ENCODE measurements around the gene MYO1B. TPM values are rescaled to one million over a fixed set of nuclear protein-coding genes. Genes with fewer than 3 reads are reported as not detected.

The MYO1B gene
- total RNA-seq, 1 donor from 2014 or later = 2.5 TPM

DNA sequence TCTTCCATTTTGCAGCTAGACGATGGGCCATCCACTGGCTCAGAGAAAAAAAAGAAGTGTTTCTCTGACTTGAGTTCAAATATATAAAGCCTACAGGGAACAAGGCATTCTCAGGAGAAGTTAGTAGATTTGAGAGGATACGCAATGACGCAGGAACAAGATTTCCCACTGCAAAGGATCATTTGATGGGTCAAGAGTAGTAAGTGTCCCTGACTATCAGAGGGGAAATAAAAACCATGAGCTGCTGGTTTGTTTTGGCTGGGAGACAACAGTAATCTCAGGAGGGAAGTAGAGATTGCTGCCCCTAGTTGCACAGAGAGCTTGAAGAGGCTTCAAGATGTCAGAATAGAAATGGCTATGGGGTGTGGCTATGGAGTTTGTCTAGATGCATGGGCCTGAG is 22.3 kb upstream of the MYO1B start:
- TF ChIP-seq, protein P1, sequence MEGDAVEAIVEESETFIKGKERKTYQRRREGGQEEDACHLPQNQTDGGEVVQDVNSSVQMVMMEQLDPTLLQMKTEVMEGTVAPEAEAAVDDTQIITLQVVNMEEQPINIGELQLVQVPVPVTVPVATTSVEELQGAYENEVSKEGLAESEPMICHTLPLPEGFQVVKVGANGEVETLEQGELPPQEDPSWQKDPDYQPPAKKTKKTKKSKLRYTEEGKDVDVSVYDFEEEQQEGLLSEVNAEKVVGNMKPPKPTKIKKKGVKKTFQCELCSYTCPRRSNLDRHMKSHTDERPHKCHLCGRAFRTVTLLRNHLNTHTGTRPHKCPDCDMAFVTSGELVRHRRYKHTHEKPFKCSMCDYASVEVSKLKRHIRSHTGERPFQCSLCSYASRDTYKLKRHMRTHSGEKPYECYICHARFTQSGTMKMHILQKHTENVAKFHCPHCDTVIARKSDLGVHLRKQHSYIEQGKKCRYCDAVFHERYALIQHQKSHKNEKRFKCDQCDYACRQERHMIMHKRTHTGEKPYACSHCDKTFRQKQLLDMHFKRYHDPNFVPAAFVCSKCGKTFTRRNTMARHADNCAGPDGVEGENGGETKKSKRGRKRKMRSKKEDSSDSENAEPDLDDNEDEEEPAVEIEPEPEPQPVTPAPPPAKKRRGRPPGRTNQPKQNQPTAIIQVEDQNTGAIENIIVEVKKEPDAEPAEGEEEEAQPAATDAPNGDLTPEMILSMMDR (IDR thresholded peaks at IDR 0.05) = no peak
- H3K9me3 Mint-ChIP-seq = peaks cover 5% of the 10 kb centered on the region
- H3K4me1 Mint-ChIP-seq = peaks cover 10% of the 10 kb centered on the region
- POLR2A ChIA-PET = no interaction called here
- H3K27me3 Mint-ChIP-seq = no peaks in the 10 kb centered on the region
- no peak overlapping the region for H3K4me3 Mint-ChIP-seq
- H3K27ac Mint-ChIP-seq = no peak overlapping the region
- CTCF ChIA-PET = no interaction called here
- no peaks in the 10 kb centered on the region for H3K36me3 Mint-ChIP-seq (ENCODE audit: low read depth)
- intact Hi-C loops (cut with micrococcal nuclease) = no loop called here
- ATAC-seq (ENCODE audit: low read depth) = no peak
- no peak for DNase-seq

DNA sequence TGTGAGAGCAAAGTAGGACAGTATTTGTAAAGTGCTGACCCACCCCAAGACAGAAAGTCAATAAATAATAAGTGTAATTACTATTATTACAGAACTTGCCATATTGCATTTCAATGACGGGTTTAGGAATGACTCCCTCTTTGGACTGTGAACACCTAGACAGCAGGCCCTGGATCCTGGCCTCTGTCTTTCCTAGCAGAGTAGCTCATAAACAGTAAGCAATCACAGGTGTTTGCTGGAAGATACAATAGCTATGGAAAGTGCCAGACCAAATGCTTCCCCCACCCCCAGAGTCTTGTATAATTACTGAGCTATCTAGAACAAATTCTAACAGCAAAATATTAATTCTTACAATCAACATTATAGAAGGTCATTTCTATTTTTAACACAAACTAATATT is 20.1 kb upstream of the MYO1B start:
- Mint-ChIP-seq H3K27ac (no peak overlapping the region), H3K36me3 (ENCODE audit: low read depth) (no peaks in the 10 kb centered on the region), H3K4me1 (peaks cover 10% of the 10 kb centered on the region), H3K9me3 (peaks cover 5% of the 10 kb centered on the region), H3K4me3 (no peak overlapping the region), H3K27me3 (no peaks in the 10 kb centered on the region)
- TF ChIP-seq, protein P1 (IDR thresholded peaks at IDR 0.05) = no peak
- ATAC-seq (ENCODE audit: low read depth) (no peak), DNase-seq (no peak)
- intact Hi-C loops (cut with micrococcal nuclease) = no loop called here
- POLR2A ChIA-PET = no interaction called here
- CTCF ChIA-PET = interaction anchor here (1.1 kb wide), 1 partner anchor 173 kb away, joined by 3 read pairs; no protein-coding TSS in a partner anchor

DNA sequence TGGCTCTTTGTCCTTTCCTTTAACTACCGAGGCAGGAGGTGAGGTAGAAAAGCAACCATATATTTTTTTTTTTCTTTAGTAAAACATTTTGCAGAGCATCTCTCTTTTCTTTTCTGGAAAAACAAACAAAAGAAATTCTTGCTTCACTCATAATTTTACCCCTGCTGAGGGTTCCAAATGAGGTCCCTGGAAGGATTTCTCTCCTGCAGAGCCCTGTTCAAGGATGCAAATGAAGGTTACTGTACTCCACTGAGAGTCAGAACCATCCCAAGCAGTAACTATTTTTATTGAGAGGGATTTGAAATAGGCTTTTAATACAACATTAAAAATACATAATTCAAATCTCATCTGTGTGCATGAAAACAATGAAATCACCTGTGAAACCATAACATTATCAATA is 19.5 kb upstream of the MYO1B start:
- ChIA-PET CTCF (no interaction called here), POLR2A (no interaction called here)
- H3K27me3 Mint-ChIP-seq = no peaks in the 10 kb centered on the region
- H3K4me3 Mint-ChIP-seq = no peak overlapping the region
- DNase-seq = no peak
- H3K36me3 Mint-ChIP-seq (ENCODE audit: low read depth) = no peaks in the 10 kb centered on the region
- TF ChIP-seq, protein P1 (IDR thresholded peaks at IDR 0.05) = no peak
- no peak for ATAC-seq (ENCODE audit: low read depth)
- no peak overlapping the region for H3K27ac Mint-ChIP-seq
- peaks cover 5% of the 10 kb centered on the region for H3K9me3 Mint-ChIP-seq
- peaks cover 6% of the 10 kb centered on the region for H3K4me1 Mint-ChIP-seq
- intact Hi-C loops (cut with micrococcal nuclease) = no loop called here

DNA sequence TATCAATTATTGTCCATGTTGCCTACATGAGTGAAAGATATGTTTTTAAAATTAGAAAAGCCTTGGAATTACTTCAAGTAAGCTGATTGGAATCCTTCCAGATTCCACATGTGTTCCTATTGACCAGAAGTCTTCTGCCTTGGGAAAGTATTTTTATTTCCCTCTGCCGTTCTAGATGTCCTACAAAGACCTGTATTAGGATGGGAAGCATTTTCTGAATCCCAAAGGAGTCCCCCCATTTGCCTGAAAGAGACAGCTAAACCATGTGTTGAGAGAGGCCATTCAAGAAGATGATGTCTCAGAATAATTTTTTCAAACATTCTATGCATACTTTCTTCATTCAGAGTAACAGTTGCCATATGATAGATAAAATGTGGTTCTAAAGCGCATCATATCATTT is 19.0 kb upstream of the MYO1B start:
- TF ChIP-seq, protein P1 (IDR thresholded peaks at IDR 0.05) = no peak
- Mint-ChIP-seq H3K4me1 (peaks cover 3% of the 10 kb centered on the region), H3K36me3 (ENCODE audit: low read depth) (no peaks in the 10 kb centered on the region), H3K4me3 (no peak overlapping the region), H3K9me3 (peaks cover 5% of the 10 kb centered on the region), H3K27me3 (no peaks in the 10 kb centered on the region), H3K27ac (no peak overlapping the region)
- no peak for ATAC-seq (ENCODE audit: low read depth)
- CTCF ChIA-PET = no interaction called here
- no peak for DNase-seq
- intact Hi-C loops (cut with micrococcal nuclease) = no loop called here
- POLR2A ChIA-PET = no interaction called here

DNA sequence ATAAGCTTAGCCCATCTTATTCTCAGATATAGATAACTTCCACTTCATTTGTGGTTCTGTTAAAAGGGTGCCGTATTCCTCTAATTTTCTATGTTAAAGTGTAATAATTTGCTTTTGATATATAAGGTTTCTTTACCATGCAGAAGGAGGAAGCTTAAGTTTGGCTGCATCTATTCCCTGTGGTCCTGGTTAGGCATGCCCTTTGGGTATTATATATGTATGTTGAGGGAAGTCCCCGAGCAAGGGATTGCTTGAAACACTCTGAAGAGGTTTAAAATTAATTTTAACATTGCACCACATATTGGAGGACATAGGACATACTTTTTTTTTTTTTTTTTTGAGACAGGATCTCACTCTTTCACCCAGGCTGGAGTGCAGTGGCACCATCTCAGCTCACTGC is 16.9 kb upstream of the MYO1B start:
- ATAC-seq (ENCODE audit: low read depth) (no peak), DNase-seq (no peak)
- CTCF ChIA-PET = interaction anchor here (1.7 kb wide), 1 partner anchor 75 kb away, joined by 3 read pairs; no protein-coding TSS in a partner anchor
- Mint-ChIP-seq H3K4me3 (no peak overlapping the region), H3K4me1 (no peaks in the 10 kb centered on the region), H3K36me3 (ENCODE audit: low read depth) (no peaks in the 10 kb centered on the region), H3K27me3 (no peaks in the 10 kb centered on the region), H3K27ac (no peak overlapping the region), H3K9me3 (no peaks in the 10 kb centered on the region)
- TF ChIP-seq, protein P1 (IDR thresholded peaks at IDR 0.05) = no peak
- intact Hi-C loops (cut with micrococcal nuclease) = no loop called here
- POLR2A ChIA-PET = interaction anchor here (0.7 kb wide), 1 partner anchor 10 kb away, joined by 3 read pairs; no protein-coding TSS in a partner anchor
